Mammary epithelial cell (primary cell): ENCODE measurements around the gene AP2S1.

Experiments
- CTCF ChIP-seq, 2 donors: IDR thresholded peaks in 1 of 2; conservative IDR thresholded peaks in 1 of 2; 2 replicates each; pipeline ENCODE4 v1.5.1; 2011 to 2012; ENCODE audit warnings: inconsistent platforms in 2 of 2, low read length in 2 of 2, mild to moderate bottlenecking in 2 of 2, control low read depth in 1 of 2, low read depth in 1 of 2; ENCODE audit not compliant: insufficient read depth in 1 of 2; ENCODE audit errors: extremely low read depth in 1 of 2
- EZH2 ChIP-seq: IDR thresholded peaks from 2 replicates; pipeline ENCODE4 v1.6.1; 2012; ENCODE audit warnings: low read length, inconsistent platforms, borderline replicate concordance

- TF ChIP-seq CTCF (conservative IDR thresholded peaks at IDR 0.05 in 1 of 2, IDR thresholded peaks at IDR 0.05 in 1 of 2; ENCODE audit: extremely low read depth in 1 of 2, insufficient read depth in 1 of 2, low read depth in 1 of 2, low read length in 2 of 2): no peak
- TF ChIP-seq EZH2: no peak
Measured at GRCh38 chr19:46789371-46789770, 61.3 kb downstream of the AP2S1 start.
